AG20443 (cell line): Measurements from ENCODE around the gene RASGRF2.
"Not testable (repeated sequence)": the region's sequence is repeated elsewhere in the genome, so short reads cannot be mapped to it uniquely, and the experiment has no call there.

Experiments
- DNase-seq: peaks from one replicate; pipeline ENCODE4 v3.0.0; 2012; ENCODE audit warnings: low spot score, mixed read lengths

The RASGRF2 gene

DNA sequence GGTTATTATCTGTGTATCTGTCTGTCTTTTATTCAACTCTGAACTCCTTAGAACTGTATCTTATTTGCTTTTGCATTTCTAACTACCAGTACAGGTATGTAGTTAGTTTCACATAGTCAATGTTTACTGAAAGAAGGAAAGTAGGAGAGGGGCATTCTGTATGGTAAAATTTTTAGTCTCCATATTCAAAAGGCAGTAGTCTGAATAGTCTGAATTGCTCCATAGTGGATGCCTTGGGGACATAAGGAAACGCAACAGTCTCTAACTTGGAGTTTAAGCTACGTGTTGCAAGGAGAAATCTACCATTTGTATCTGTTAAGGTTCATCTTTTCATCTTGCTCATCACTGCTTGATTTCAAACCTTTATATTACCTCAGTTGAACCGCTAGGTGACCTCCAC lies 26.2 kb downstream of the RASGRF2 start:
- no peak for DNase-seq

DNA sequence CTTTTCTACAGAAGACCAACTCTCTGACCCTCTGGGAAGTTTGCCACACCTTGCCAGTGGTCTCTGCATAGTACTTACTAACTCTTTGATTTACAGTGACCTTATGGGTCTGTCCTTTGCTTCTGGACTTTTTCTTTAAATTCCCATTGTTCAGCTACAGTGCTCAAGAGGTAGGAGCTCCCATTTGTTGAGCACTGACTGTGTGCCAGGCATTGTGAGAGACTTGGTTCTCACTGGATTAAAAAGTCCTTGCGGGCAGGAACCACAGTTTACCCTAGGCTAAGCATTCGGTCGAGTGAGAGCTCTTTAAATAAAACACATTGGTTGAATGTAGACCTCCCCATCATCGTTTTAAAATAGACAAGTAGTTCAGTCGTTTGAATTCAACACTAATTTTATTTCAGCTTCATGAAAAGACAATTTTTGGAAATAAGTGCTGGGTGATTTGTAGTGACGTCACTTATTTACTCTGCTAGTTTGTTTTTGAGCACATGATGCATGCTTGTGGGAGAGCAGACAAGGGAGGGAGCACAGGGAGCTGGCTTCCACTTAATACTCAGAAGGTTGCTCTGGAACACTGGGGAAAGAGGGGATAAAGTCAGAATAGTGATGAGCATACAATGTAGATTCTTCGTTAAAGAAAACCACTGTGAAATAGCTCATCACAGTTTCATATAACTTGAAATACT lies 27.1 kb downstream of the RASGRF2 start:
- DNase-seq = no peak

DNA sequence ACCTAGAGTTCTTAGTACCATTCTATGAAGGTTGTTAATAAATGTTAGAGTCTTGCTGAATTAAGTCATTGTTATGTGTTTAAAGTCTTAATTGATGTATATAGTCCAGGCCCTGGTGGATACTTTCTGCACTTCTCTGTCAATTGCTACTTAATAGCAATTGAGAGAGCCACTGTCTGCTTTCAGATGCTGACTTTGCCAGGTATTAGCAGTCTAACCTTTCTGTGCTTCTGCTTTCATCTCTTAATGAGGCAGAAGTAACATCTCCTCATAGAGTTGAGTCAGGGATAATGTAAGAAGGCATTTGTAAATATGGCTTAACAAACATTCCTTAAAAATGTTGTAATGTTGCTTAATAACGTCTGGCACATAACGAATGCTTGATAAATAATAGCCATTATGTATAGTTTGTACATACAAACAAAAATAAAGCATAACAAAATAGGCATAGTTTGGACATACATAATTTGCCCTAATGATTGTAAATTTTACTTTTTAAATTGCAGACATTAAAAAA lies 28.3 kb downstream of the RASGRF2 start:
- no peak for DNase-seq

DNA sequence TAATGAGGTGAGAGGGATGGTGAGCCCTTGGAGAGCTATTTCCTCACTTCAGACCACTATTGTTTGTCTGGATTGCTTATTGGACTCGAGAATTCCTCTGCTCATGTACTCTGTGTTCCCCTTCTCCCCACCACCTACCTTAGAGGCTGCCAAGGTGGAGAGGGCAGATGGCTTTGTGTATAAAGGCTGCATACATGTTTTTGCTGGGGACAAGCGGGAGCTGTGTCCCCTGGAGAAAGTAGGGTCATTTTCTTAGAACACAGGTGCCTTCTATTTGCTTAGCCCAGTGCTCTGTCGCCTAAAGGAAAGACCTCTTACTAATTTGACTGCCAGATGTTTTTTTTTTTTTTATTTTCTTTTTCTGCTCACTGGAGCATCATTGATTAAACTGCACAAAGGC lies 29.7 kb downstream of the RASGRF2 start:
- DNase-seq = no peak

DNA sequence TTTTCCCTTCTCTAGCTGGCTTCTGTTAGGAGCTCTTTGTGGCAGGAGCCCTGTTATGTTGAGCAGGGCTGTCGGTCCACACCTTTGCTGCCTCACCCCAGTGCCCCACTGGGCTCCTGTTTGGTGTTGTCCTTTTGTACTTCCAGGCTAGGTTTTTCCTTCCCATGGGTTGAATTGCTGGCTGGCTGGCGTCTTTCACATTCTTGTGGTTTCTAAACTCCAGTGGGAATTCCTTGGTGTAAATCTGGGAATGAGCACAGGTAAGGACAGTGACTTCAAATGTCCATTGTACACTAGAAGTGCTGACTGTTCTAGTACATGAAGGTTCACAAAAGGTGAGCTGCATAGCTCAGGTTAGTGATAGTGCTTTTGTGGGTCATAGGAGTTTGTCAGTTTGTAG lies 30.4 kb downstream of the RASGRF2 start:
- no peak for DNase-seq

DNA sequence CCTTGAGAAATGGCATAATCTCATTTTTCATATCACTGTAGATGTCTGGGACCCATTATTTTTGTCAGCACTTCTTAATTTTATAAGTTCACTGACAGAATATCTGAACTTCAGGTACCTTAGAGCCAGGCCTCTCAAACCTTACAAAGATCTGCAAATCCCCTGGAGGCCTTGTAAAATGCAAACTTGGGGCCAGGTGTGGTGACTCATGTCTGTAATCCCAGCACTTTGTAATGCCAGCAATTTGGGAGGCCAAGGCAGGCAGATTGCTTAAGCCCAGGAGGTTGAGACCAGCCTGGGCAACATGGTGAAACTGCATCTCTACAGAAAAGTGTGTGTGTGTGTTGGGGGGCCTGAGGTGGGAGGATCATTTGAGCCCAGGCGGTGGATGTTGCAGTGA lies 30.8 kb downstream of the RASGRF2 start:
- no peak for DNase-seq

DNA sequence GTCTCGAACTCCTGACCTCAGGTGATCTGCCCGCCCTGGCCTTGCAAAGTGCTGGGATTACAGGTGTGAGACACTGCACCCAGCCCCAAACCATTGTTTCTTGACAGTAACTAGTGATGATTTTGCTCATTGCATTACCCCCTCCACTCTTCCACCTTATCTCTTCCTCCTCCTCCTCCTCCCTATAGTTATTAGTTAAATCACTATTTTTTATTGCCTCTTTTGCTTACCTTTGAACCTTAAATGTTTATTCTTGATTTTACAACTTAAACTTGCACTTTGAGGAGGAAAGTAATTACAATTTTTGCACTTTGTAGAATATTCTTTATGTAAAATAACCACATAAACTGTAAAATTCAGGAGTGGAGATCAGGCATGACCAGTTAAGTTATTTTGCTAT lies 35.7 kb downstream of the RASGRF2 start:
- DNase-seq = no peak

DNA sequence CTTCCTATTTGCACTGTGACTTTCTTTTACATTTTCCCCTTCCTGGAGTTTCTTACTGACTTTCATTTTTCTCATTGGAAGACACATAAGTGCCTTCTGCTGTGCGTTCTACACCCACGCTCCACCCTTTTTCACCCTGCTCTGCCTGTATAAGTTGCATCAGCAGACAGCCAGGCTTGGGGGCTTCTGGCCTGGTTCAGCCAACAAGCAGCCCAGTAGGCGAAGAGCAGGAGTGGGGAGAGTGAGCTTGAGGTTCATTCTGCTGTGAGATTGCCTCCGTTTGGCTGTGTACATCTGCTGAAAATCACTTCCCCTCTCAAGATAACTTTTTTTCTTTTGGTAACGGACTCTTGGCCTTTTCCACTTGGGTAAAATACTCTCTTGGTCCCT lies 38.4 kb downstream of the RASGRF2 start:
- DNase-seq = no peak

DNA sequence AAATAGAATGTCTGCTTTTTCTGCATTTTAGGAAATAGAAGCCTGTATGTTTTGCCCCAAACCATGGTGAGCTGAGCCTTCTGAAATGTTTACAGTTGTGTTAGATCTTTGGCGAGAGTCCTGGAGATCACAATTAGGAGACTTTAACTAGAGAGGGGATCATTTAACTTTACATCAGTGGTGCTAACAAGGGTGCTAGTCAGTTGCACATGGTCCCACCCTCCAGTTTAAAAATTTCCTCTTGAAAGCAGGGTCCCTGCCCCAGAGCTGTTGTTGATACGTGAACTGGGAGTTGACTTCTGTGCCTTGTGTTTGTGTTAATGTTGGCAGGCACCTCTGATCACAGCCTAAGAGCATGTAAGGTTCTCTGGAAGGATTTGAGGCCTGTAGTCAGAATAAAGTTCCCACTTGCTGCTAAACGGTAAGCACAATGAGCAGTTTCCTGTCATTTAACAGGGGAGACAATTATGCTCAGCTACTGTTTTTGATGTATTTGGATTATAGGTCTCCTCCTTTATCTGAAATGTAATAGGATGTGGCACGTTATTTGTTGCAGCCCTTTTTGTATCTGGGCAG lies 43.7 kb downstream of the RASGRF2 start:
- no peak for DNase-seq

DNA sequence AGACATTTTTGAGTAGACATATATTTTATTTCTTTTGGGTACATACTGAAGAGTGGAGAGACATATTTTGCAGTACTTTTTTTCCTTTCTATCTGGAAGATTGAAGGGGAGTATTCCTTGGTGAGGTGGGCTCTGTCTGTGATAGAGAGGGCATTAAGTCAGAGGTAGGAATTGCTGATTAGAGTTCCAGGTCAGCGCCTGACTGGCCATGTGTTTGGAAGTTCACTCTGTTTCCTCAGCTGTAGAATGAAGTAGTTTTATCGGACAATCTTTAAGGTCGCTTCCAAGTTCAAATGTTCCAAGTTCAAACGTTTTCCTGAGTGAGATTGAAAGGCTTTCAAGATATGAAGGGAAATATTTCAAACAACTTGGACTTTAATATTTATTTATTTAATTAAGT lies 45.5 kb downstream of the RASGRF2 start:
- no peak for DNase-seq

DNA sequence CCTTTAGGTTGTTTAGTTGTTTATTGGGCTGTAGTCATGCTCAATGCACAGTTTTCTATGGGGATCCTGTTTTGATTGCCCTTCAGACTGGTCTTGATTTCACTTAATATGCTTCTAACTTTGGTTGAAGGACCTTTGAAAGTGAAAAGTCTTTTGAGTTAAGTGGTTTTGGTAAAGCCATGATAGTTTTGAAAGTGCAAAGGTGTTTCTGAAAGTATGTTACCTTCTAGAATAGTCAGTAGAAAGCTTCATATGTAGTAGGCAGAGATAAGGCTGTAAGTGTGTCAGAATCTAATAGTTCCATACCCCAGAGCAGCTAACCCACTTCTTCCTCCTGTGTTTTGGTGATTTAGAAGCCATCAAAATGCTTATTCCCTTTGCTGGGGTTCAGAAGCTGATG lies 46.1 kb downstream of the RASGRF2 start:
- no peak for DNase-seq

DNA sequence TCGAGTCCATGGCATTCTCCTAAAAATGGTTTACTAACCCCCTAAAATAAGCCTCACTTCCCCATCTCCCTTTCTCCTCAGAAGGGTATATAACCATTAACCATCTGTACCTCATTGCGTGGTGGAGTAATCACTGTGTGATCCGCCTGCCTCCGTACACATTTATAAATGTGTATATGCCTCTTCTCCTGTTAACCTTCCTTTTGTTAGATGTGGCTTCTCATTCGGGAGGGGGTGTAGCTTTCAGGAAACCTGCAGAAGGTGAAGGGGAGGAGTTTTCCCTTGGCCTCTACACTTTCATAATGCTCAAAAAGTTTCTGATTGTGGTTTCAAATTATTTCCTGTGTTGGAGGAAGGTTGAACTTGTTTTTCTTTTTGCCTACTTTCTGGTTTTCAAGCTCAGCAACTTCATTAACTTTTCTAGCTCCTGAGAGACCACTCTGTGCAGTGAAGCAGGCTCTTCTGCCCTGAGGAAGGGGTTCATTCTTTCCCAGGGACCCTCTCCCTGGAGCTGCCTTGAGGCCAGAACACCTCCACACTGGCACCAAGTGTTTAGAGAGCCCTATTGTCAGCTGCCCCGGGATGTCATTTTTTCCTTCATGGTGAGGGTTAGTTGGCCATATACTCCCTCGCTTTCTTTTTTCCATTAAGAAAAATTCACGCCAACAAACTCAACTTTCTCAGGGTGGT lies 46.9 kb downstream of the RASGRF2 start:
- no peak for DNase-seq

DNA sequence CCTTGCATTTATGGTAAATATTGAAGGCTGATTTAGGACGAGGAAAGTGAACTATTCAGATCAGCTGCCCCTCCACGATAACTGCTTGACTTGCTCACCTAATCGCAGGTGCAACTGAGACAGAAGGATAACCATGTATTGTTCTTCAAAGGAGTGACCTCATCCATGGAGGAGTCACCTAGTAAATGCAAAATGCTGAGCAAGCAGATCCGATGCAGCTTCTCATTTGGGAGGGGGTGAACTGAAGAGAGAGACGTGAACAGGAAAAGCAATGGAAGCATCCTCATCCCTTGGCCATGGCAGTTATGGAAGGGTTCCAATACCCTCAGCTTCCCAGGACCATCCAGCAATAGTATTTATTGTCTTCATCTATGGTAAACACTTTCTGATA lies 47.5 kb downstream of the RASGRF2 start:
- no peak for DNase-seq

DNA sequence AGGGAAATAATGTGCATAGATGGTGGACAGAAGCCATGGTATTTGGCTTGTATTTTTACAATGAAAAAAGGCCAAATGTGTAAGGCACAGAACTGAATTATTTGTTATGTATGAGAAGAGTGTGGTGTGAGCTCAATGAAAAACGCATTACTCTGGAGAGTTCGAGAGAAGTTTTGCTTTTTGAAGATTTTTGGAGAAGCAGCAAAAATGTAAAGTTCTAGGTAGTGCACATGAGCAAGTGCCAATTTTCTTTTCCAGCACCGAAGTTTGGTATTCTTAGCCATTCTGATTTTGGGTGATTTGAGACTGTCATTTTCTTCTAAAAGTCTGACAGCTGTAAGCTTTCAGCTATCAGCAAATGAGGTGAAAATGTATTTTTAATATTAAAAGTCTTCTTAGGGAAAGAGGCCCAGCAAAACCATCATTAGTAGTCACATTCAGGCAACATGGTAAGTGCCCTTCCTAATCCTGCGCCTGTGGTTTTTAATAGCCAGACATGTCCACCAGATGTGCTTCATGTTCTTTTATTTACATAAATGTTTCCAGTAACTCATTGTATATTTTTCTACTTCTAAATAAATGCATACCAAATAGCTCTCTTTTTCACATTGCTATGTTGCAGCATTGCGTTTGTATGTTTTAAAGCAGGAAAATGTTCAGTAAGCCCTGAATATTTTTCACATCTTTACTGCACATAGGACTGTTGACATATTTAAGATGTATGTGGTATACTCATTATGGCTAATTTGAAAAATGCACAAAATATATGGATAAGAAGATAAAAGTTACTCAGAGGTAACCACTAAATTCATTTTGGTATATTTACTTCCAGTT lies 50.4 kb downstream of the RASGRF2 start:
- DNase-seq = no peak

DNA sequence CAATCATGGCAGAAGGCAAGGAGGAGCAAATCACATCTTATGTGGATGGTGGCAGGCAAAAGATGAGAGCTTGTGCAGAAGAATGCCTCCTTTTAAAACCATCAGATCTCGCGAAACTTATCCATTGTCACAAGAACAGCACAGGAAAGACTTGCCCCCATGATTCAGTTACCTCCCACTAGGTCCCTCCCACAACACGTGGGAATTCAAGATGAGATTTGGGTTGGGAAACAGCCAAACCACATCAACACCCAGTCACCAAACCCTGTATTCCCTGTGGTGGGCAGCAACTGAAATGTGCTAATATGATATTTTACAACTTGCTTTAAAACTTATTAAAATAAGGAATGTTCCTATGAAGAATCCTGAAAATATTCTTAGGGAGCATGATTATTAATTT lies 54.2 kb downstream of the RASGRF2 start:
- no peak for DNase-seq

DNA sequence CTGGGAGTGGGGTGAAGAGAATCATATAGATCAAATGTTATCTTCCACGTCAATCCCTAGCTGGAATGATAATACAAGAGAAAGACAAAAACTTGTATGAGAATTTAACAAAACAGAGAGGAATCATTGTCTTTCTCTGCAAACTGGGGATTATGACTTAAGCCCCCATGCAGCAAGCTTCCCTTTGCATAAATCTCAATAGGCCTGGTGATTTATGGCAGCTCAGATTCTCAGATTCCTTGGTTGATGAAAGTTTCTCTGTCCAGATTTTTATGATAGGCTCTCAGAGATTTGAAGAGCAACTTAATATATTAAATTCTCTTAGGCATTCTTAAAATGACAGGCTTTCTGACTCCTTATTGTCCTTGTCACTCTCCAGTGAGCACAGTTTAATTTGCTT lies 56.0 kb downstream of the RASGRF2 start:
- no peak for DNase-seq

DNA sequence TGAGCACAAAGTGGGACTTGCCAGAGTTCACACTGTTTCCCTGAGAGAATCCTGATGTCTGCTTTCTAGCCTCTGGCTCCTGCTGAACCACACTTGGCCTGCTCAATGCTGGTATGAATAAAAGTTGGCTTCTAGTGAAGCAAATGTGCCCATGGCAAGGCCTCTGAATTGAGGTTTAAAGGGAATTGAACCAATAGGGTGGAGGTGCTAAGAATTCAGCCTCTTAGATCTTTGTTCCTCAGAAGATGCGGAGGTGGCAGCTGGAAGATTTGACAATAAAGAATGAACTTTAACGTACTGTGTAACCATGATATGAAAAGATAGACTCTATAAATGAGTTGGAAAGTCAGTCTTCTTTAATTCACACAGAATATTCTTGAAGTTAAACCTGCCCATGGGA lies 57.2 kb downstream of the RASGRF2 start:
- DNase-seq = no peak

DNA sequence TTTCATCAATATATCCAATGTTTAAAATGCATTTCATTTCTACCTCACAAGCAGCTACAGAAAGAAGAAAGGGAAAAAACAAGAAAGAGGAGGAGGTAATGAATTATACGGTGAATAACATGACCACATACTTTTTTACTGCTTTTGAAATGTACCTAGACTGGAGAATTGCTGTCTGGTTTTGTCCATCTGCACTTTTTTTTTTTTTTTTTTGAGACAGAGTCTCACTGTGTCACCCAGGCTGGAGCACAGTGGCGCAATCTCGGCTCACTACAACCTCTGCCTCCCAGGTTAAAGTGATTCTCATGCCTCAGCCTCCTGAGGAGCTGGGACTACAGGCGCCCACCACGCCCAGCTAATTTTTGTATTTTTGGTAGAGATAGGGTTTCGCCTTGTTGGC lies 58.4 kb downstream of the RASGRF2 start:
- DNase-seq = not testable (repeated sequence)

DNA sequence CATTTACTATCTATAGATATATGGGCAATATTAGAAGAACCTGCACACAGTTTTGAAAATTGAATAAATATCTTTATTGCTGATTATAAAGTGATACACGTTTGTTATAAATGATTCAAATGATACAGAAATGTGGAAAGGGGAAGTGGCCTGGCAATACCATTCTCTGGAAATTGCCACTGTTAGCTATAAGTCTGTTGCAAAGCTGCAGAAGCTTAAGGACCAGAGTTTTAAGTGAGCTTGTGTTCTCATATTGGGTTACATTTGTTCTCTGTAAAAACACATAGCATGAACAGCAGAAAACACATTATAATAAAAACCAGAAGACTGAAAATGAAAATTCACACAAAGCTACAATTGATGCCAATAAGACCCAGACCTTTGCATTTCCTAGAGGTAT lies 59.6 kb downstream of the RASGRF2 start:
- DNase-seq = no peak

DNA sequence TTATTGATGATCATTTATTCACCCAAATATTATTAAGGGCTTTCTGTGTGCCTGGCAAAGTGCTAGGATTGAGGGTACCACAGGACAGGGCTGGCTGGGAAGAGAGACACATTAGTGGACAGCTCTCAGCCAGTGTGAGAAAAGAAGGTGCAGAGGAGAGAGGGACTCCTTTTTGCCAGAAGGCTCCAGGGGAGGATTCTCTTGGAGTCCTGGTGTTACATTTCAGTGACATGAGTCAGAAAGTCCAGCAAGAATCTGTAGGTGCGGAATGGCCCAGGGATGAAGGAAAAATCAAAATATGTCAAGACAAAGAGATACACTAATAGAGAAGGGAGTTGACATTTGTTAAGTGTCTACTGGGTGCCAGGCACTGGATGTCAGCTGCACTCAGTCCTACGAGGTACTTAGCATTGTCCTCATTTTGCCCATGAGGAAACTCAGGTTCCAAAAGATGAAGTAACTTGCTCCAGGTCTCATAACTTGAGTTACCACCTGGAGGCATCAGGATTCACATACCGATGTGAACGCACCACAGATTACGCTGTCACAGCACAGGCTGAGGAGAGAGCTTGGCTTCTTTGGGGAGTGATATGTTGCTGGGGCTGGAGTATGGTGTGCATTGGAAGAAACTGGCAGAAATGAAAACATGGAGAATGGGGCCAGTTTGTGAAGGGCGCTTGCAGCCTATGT lies 60.5 kb downstream of the RASGRF2 start:
- DNase-seq = no peak

DNA sequence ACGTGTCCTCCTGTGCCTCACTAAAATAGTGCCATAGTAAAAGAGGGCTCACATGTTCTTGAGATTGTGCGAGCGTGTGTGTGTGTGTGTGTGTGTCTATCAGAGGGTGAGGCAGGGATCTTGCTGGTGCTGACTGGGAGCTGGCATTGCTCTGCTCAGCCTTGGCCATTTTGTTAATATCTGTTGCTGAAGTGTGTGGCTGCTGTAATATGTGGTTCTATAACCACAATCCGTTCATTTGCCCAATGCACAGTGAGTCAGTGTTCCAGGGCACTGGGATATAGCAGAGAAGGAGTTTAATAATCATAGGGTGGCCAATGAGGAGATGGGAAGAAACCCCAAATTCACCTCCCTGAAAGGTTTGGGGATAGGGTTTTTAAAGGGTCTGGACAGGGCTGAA lies 61.3 kb downstream of the RASGRF2 start:
- DNase-seq = no peak
